ENCODE measurements around the gene PRPF18. TPM values are rescaled to one million over a fixed set of nuclear protein-coding genes. Genes with fewer than 3 reads are reported as not detected.

Gene PRPF18
- total RNA-seq, 1 experiment from 2014 or later, result 13.4 TPM

DNA sequence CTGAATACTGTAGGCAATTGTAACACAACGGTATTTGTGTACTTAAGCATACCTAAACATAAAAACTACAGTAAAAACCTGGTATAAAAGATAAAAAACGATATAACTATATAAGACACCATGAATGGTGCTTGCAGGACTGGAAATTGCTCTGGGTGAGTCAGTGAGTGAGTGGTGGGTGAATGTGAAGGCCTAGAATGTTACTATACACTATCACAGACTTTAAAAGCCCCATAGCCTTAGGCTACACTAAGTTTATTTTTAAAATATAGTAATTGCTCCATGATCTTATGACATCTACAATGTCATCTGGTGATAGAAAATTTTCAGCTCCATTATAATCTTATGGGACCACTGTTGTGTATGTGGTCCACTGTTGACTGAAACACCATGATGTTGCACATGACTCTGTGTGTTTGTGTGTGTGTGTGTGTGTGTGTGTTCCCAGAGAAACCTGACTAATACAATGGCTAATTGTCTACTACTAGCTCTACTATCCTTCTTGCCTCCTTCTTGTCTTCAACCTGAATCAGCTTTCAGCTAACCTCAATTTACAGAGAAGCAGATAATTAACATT lies 27.6 kb upstream of the PRPF18 start:
- POLR2A ChIA-PET, result no interaction called here

DNA sequence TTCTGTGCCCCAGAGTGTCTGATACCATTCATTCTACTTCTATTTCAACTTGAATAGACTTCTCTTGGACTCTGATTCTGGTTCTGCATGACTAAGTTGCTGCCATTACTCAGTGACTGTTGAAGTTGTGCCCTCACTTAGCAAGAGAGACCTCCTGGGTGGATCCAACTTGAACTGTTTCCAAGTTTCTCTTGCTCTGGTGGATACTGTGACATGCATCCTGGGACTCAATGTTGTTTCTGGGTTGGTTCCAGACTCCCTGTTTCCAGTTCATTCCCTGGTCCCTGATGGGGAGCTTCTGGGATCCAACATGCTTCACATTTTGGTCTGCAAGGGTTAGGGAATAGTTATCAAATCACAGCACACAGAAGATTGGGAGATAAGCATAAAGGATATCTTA lies 26.2 kb upstream of the PRPF18 start:
- CTCF ChIA-PET, result no interaction called here
- H3K27ac Mint-ChIP-seq, result no peak overlapping the region
- peaks cover 15% of the 10 kb centered on the region for H3K36me3 Mint-ChIP-seq
- no peaks in the 10 kb centered on the region for H3K4me1 Mint-ChIP-seq
- ATAC-seq (no peak), DNase-seq (ENCODE audit: low spot score) (no peak)
- H3K4me3 Mint-ChIP-seq, result no peak overlapping the region
- TF ChIP-seq NFYB (CRISPR knock-in tag; conservative IDR thresholded peaks at IDR 0.05; ENCODE audit: low read depth) (no peak), CREB1 (CRISPR knock-in tag; IDR thresholded peaks at IDR 0.05) (no peak), ZNF263 (CRISPR knock-in tag; IDR thresholded peaks at IDR 0.05; ENCODE audit: low read depth) (no peak), KAT7 (CRISPR knock-in tag; IDR thresholded peaks at IDR 0.05; ENCODE audit: borderline replicate concordance) (no peak), ZNF317 (CRISPR knock-in tag; IDR thresholded peaks at IDR 0.05; ENCODE audit: borderline replicate concordance, low read depth) (no peak), ZNF416 (CRISPR knock-in tag; IDR thresholded peaks at IDR 0.05) (no peak)
- TF ChIP-seq, protein P1, sequence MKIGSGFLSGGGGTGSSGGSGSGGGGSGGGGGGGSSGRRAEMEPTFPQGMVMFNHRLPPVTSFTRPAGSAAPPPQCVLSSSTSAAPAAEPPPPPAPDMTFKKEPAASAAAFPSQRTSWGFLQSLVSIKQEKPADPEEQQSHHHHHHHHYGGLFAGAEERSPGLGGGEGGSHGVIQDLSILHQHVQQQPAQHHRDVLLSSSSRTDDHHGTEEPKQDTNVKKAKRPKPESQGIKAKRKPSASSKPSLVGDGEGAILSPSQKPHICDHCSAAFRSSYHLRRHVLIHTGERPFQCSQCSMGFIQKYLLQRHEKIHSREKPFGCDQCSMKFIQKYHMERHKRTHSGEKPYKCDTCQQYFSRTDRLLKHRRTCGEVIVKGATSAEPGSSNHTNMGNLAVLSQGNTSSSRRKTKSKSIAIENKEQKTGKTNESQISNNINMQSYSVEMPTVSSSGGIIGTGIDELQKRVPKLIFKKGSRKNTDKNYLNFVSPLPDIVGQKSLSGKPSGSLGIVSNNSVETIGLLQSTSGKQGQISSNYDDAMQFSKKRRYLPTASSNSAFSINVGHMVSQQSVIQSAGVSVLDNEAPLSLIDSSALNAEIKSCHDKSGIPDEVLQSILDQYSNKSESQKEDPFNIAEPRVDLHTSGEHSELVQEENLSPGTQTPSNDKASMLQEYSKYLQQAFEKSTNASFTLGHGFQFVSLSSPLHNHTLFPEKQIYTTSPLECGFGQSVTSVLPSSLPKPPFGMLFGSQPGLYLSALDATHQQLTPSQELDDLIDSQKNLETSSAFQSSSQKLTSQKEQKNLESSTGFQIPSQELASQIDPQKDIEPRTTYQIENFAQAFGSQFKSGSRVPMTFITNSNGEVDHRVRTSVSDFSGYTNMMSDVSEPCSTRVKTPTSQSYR (CRISPR knock-in tag; IDR thresholded peaks at IDR 0.05), result no peak
- POLR2A ChIA-PET, result no interaction called here
- H3K9me3 Mint-ChIP-seq, result peaks cover 38% of the 10 kb centered on the region
- H3K27me3 Mint-ChIP-seq (ENCODE audit: low read depth), result peaks cover 12% of the 10 kb centered on the region

More for the DNA sequence above, 27.6 kb upstream of the PRPF18 start:
- Mint-ChIP-seq H3K36me3 (peaks cover 9% of the 10 kb centered on the region), H3K4me3 (no peak overlapping the region), H3K27ac (no peak overlapping the region), H3K27me3 (ENCODE audit: low read depth) (peaks cover 6% of the 10 kb centered on the region), H3K9me3 (peaks cover 24% of the 10 kb centered on the region), H3K4me1 (no peaks in the 10 kb centered on the region)
- CTCF ChIA-PET, result interaction anchor here (0.6 to 0.7 kb wide), 2 partner anchors 41 to 497 kb away, joined by 4 to 5 read pairs; no protein-coding TSS in a partner anchor
- DNase-seq (ENCODE audit: low spot score), result no peak
- no peak for TF ChIP-seq FOXP1 (CRISPR knock-in tag; IDR thresholded peaks at IDR 0.05; ENCODE audit: borderline replicate concordance)
- ATAC-seq, result no peak

DNA sequence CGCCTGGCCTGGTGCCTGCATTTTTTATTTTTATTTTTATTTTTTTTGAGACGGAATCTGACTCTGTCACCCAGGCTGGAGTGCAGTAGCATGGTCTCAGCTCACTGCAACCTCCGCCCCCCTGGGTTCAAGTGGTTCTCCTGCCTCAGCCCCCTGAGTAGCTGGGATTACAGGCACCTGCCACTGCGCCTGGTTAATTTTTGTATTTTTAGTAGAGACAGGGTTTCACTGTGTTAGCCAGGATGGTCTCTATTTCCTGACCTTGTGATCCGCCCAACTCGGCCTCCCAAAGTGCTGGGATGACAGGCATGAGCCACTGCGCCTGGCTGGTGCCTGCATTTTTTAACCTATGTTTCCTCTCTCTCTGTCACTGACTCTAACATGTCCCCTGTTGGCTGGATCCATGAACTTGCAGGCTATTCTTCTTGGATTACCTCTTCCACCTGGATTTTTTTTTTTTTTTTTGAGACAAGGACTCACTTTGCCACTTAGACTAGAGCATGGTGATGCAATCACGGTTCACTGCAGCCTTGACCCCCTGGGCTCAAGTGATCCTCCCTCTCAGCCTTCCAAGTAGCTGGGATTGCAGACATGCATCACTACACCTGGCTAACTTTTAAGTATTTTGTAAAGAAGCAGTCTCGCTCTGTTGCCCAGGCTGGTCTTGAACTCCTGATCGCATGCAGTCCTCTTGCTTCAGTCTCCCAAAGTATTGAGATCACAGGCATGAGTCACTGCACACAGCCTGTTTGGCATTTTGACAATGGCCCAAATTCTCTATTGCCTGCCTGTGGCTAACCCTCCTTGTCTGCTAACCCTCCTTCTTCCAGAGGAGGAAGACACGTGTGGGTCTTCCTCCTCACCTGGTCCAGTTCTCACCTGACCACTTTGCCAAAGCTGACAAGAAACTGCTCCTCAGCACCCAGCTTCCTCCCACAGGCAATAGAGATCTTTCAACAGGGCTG lies 23.0 kb upstream of the PRPF18 start:
- H3K36me3 Mint-ChIP-seq, result peaks cover 15% of the 10 kb centered on the region
- H3K27ac Mint-ChIP-seq, result no peak overlapping the region
- H3K4me3 Mint-ChIP-seq, result no peak overlapping the region
- peaks cover 17% of the 10 kb centered on the region for H3K27me3 Mint-ChIP-seq (ENCODE audit: low read depth)
- ChIA-PET CTCF (no interaction called here), POLR2A (no interaction called here)
- DNase-seq (ENCODE audit: low spot score) (no peak), ATAC-seq (no peak)
- no peaks in the 10 kb centered on the region for H3K4me1 Mint-ChIP-seq
- H3K9me3 Mint-ChIP-seq, result peaks cover 32% of the 10 kb centered on the region
- TF ChIP-seq TCF7 (CRISPR knock-in tag; IDR thresholded peaks at IDR 0.05; ENCODE audit: low read depth), result no peak
- no peak for TF ChIP-seq NR2C2 (CRISPR knock-in tag; IDR thresholded peaks at IDR 0.05)
- no peak for TF ChIP-seq ZNF121 (CRISPR knock-in tag; IDR thresholded peaks at IDR 0.05)
- TF ChIP-seq, protein P2, sequence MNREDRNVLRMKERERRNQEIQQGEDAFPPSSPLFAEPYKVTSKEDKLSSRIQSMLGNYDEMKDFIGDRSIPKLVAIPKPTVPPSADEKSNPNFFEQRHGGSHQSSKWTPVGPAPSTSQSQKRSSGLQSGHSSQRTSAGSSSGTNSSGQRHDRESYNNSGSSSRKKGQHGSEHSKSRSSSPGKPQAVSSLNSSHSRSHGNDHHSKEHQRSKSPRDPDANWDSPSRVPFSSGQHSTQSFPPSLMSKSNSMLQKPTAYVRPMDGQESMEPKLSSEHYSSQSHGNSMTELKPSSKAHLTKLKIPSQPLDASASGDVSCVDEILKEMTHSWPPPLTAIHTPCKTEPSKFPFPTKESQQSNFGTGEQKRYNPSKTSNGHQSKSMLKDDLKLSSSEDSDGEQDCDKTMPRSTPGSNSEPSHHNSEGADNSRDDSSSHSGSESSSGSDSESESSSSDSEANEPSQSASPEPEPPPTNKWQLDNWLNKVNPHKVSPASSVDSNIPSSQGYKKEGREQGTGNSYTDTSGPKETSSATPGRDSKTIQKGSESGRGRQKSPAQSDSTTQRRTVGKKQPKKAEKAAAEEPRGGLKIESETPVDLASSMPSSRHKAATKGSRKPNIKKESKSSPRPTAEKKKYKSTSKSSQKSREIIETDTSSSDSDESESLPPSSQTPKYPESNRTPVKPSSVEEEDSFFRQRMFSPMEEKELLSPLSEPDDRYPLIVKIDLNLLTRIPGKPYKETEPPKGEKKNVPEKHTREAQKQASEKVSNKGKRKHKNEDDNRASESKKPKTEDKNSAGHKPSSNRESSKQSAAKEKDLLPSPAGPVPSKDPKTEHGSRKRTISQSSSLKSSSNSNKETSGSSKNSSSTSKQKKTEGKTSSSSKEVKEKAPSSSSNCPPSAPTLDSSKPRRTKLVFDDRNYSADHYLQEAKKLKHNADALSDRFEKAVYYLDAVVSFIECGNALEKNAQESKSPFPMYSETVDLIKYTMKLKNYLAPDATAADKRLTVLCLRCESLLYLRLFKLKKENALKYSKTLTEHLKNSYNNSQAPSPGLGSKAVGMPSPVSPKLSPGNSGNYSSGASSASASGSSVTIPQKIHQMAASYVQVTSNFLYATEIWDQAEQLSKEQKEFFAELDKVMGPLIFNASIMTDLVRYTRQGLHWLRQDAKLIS (CRISPR knock-in tag; IDR thresholded peaks at IDR 0.05; ENCODE audit: borderline replicate concordance), result no peak
- TF ChIP-seq, protein P3, sequence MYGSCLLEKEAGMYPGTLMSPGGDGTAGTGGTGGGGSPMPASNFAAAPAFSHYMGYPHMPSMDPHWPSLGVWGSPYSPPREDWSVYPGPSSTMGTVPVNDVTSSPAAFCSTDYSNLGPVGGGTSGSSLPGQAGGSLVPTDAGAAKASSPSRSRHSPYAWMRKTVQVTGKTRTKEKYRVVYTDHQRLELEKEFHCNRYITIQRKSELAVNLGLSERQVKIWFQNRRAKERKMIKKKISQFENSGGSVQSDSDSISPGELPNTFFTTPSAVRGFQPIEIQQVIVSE (CRISPR knock-in tag; IDR thresholded peaks at IDR 0.05; ENCODE audit: borderline replicate concordance), result no peak
- TF ChIP-seq, protein P4, sequence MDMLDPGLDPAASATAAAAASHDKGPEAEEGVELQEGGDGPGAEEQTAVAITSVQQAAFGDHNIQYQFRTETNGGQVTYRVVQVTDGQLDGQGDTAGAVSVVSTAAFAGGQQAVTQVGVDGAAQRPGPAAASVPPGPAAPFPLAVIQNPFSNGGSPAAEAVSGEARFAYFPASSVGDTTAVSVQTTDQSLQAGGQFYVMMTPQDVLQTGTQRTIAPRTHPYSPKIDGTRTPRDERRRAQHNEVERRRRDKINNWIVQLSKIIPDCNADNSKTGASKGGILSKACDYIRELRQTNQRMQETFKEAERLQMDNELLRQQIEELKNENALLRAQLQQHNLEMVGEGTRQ (CRISPR knock-in tag; IDR thresholded peaks at IDR 0.05), result no peak
- TF ChIP-seq, protein P5, sequence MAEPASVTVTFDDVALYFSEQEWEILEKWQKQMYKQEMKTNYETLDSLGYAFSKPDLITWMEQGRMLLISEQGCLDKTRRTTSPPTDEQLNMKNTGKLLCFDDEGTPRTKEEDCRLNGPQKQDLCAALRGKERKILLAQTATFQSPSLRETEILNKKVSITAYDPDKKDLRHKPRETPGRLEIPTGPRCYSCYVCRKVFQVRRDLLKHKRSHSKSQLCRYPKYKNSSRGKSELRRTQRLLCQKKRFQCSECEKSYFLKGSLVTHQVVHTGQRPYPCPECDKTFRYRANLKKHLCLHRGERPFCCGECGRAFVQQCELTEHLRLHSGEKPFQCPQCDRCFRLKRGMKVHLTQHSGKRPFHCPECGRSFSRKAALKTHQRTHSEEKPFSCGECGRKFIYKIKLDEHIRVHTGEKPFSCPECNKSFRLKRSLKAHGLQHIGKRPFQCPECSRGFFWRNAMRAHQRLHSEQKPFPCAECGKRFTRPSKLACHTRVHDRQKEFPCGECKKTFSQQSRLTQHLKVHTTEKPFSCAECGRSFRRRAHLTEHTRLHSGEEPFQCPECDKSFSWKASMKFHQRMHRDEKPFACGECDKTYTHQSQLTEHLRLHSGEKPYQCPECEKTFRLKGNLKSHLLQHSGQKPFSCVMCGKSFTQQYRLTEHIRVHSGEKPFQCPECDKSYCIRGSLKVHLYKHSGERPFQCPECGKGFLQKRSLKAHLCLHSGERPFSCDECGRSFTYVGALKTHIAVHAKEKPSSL (CRISPR knock-in tag; conservative IDR thresholded peaks at IDR 0.05), result no peak
- no peak for TF ChIP-seq NR3C1 (CRISPR knock-in tag; conservative IDR thresholded peaks at IDR 0.05; ENCODE audit: low read depth)
- TF ChIP-seq MXD4 (CRISPR knock-in tag; IDR thresholded peaks at IDR 0.05; ENCODE audit: borderline replicate concordance), result no peak
- TF ChIP-seq ZNF671 (CRISPR knock-in tag; IDR thresholded peaks at IDR 0.05), result no peak
